NCI-H526 treated with DMSO at 0.1 percent for 48 hours (cell line): ENCODE data around the gene LRRC3.
"Not testable (repeated sequence)": the region's sequence is repeated elsewhere in the genome, so short reads cannot be mapped to it uniquely, and the experiment has no call there.

Source experiments
- DNase-seq: peaks from one replicate; lab custom pipeline; 2025; lab: John Stamatoyannopoulos, UW

LRRC3 gene

DNA sequence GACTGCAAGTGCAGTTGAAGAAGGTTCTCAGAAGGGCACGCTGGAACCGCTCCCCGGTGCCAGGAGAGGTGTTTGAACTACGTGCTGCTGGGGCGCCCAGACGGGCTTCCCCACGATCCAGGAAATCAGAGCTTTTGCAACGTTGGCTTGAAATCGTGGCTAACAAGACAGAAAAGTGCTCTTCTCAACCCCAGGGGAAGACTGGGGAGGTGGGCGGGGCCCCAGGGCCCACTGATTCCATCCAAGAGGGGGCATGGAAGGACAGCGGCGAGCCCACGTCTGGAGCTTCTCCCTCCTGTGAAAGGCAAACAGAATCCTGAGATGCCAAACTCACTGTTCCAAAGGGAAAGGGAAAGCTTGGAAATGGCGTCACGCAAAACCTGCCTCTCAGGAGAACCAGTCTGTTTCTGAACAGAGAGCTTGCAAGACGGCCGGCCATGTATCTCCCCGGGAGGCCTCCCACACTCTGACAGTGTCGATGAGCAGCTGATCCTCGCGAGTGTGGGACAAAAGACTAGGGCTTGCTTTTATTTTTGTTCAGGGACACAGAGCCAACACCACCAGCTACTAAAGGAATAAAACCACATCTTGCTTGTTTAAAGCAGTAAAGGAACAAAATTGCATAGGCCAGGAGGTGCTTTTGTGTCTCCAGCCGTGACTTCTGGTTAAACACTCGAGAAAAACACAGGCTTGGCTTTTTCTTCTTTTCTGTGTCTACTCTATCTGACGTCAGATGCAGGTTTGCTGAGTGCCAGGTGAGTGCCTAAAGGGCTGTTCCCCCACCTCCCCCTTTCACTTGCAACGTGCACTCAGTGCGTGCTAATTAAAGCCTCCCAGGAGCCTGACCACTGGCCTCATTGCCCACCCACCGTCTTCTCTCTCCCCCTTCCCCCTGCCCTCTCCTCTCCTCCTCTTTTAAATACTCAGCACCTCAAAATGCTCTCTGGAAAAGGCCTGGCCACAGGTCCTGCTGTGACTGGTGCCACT is 41.5 kb downstream of the LRRC3 start:
- DNase-seq: no peak

- no peak for DNase-seq
These were observed 42.4 kb downstream of the LRRC3 start for GRCh38 chr21:44497703-44498126.

GRCh38 chr21:44498280-44499210 is 43.2 kb downstream of the LRRC3 start:
- no peak for DNase-seq

DNA sequence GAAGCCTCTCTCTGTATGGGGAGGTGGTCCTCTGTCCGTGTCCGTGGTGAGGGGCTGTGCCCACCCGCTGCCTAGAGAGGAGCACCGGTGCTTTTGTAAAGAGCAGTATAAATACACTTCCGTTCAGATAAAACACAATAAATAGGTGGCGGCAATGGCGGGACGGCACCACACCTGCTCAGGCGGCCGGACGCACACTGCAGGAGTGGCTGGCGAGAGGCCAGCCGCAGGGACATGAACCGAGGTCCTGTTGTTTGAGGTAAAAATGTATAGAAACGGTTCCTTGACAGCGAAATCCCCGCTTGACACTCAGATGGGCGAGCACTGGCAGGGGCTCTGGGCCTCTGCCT is 43.9 kb downstream of the LRRC3 start:
- DNase-seq: no peak

GRCh38 chr21:44499631-44500030 is 44.3 kb downstream of the LRRC3 start:
- no peak for DNase-seq

DNA sequence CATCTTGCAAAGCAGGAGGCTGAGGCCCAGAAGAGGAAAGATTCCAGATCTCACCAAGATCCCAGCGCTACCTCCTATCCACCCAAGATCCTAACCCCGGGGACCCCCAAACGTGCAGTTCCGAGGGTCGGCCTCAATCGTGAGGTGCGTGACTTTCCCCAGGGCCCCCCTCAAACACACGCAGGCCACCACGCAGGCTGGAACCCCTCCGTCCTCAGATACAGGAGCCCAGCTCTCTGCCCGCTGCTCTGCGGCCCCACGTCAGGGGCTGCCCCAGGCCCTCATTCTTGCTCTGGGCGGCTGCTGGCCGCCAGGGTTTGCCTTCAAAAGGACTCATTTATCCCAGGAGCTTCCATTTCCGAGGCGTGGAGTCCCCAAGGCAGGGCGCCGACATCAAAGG is 44.8 kb downstream of the LRRC3 start:
- no peak for DNase-seq

- no peak for DNase-seq
These were observed 47.1 kb downstream of the LRRC3 start for GRCh38 chr21:44502171-44502958.

DNA sequence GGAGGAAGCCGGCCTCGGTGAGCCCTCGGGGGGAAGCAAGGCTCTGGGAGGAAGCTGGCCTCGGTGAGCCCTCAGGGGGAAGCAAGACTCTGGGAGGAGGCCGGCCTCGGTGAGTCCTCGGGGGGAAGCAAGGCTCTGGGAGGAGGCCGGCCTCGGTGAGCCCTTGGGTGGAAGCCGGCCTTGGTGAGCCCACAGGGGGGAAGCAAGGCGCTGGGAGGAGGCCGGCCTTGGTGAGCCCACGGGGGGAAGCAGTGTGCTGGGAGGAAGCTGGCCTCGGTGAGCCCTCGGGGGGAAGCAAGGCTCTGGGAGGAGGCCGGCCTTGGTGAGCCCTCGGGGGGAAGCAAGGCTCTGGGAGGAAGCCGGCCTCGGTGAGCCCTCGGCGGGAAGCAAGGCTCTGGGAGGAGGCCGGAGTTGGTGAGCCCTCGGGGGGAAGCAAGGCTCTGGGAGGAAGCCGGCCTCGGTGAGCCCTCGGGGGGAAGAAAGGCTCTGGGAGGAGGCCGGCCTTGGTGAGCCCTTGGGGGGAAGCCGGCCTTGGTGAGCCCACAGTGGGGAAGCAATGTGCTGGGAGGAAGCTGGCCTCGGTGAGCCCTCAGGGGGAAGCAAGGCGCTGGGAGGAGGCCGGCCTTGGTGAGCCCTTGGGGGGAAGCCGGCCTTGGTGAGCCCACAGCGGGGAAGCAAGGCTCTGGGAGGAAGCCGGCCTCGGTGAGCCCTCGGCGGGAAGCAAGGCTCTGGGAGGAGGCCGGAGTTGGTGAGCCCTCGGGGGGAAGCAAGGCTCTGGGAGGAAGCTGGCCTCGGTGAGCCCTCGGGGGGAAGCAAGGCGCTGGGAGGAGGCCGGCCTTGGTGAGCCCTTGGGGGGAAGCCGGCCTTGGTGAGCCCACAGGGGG is 47.9 kb downstream of the LRRC3 start:
- not testable (repeated sequence) for DNase-seq

GRCh38 chr21:44503901-44504399 is 48.6 kb downstream of the LRRC3 start:
- no peak for DNase-seq

DNA sequence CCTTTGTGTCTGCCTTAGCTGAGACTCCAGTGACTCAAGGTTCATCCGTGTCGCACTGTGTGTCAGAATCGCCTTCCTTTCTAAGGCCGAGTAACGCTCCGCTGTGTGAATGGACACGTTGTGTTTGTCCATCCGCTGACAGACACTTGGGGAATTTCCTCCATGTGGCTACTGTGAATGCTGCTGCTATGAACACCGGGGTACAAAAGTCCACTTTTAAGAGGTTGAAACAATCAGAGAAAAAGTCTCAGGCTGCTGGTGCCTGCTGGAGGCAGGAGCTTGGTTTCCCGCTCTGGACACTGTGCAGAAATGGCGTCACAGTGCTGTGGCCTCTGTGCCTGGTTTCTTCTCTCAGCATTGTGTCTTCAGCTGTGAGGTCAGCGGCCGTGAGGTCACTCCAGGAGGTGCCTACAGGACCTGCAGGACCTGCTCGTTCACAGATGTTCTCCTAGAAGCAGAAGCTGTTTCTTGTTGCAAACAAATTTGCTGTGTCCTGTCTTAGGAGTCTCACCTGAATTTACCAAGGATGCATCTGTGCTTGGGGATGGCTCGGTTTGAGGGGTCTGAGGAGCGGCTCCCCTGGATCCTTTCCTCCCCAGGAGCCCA is 50.5 kb downstream of the LRRC3 start:
- DNase-seq: no peak

GRCh38 chr21:44506279-44507255 is 51.3 kb downstream of the LRRC3 start:
- no peak for DNase-seq

- DNase-seq: no peak
These were observed 52.5 kb downstream of the LRRC3 start for GRCh38 chr21:44507673-44508425.

DNA sequence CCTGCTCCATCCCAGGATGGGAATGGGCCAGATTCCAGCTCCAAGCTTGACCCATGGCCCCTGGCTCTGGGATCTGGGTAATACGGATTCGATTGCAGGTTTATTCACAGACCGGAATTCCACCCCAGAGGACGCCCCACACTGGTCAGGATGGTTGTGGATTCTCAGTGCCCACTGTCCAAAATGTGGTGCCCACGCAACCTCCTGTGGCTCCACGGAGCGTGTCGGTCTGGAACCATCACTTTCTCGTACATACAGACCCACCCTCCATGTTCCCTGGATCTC is 53.1 kb downstream of the LRRC3 start:
- DNase-seq: no peak

DNA sequence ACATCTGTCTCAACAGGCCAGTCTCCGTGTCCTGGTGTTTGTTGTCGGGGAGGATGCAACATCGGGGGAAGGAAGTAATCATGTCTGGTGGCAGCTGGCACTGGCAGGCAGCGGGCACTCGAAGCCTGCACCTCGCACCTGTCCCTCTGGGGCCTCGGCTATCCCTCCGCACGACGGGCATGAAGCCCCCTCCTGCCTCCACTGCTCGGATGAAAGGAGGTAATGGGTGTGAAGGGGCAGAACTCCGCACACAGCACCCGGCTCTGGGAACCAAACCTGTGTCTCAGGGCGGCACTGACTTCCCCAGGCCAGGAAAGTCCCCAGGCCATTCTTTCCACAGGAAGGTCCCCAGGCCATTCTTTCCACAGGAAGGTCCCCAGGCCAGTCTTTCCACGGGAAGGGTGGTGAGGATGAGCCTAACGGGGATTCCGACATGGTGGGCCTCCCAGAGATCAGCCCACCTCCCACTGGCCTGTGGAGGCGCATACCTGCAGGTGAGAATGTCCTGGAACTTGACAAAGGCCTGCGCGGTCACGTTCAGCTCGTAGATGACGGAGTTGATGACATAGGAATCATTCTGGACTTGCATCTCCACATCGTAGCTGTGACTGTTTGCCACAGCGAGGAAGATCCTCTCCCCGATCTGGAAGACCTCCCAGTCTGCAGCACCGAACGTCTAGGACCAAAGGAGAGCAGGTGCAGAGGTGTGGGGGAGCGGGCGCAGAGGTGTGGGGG is 53.6 kb downstream of the LRRC3 start:
- no peak for DNase-seq

- peak; percentile 49 for DNase-seq
These were observed 54.2 kb downstream of the LRRC3 start for GRCh38 chr21:44509539-44509938.

GRCh38 chr21:44510109-44510507 is 54.8 kb downstream of the LRRC3 start:
- no peak for DNase-seq

- DNase-seq: peak; percentile 31
These were observed 55.4 kb downstream of the LRRC3 start for GRCh38 chr21:44510508-44511218.
